ENCODE results near the gene ZG16B. TPM values are rescaled to one million over a fixed set of nuclear protein-coding genes. Genes with fewer than 3 reads are reported as not detected.

ZG16B gene
- total and polyA plus RNA-seq, 7 donors, result 0.62 TPM; not detected in 6

- Histone ChIP-seq H3K27me3 (ENCODE audit: insufficient read depth in 3 of 3, low read length in 2 of 3) (peaks cover 0 to 8% (median 3%) of the 10 kb centered on the region in 3 donors), H3K36me3 (ENCODE audit: insufficient read depth in 1 of 2, low read depth in 1 of 2) (no peaks in the 10 kb centered on the region), H3K9me3 (no peaks in the 10 kb centered on the region), H3K27ac (no peak overlapping the region), H3K4me3 (no peak overlapping the region), H3K4me1 (no peaks in the 10 kb centered on the region)
- TF ChIP-seq CTCF (IDR thresholded peaks at IDR 0.05), result no peak
- ATAC-seq (no peak), DNase-seq (no peak)
- 66 to 73% (median 68%) methylated on average over 4 of the region's 4 CpGs for WGBS, 3 donors
- intact Hi-C loops (cut with DNase I), result loop anchor here in 1 of 2 donors (10.0 kb wide), 2 partner anchors 141 to 191 kb away; partner anchors contain the start of gene PRSS27
Measured at GRCh38 chr16:2865651-2866050, 35.5 kb downstream of the ZG16B start.

- no peak for TF ChIP-seq CTCF (IDR thresholded peaks at IDR 0.05)
- H3K27ac ChIP-seq, result no peak overlapping the region
- DNase-seq (no peak), ATAC-seq (no peak)
- H3K9me3 ChIP-seq, result no peaks in the 10 kb centered on the region
- H3K4me3 ChIP-seq, result no peak overlapping the region
- H3K36me3 ChIP-seq (ENCODE audit: insufficient read depth in 1 of 2, low read depth in 1 of 2), result no peaks in the 10 kb centered on the region
- peaks cover 0 to under 1% (median 0%) of the 10 kb centered on the region in 3 donors for H3K27me3 ChIP-seq (ENCODE audit: insufficient read depth in 3 of 3, low read length in 2 of 3)
- H3K4me1 ChIP-seq, result no peaks in the 10 kb centered on the region
- 54 to 73% (median 62%) methylated on average over 4 of the region's 4 CpGs for WGBS, 3 donors
- intact Hi-C loops (cut with DNase I), result loop anchor here in 1 of 2 donors (10.0 kb wide), 2 partner anchors 142 to 192 kb away; partner anchors contain the start of gene PRSS27
Measured at GRCh38 chr16:2866431-2866830, 36.3 kb downstream of the ZG16B start.

GRCh38 chr16:2867661-2867986 is 37.5 kb downstream of the ZG16B start:
- DNase-seq (no peak), ATAC-seq (no peak)
- H3K27me3 ChIP-seq (ENCODE audit: insufficient read depth in 3 of 3, low read length in 2 of 3), result no peaks in the 10 kb centered on the region
- intact Hi-C loops (cut with DNase I), result loop anchor here in 1 of 2 donors (10.0 kb wide), 2 partner anchors 143 to 193 kb away; partner anchors contain the start of gene PRSS27
- H3K9me3 ChIP-seq, result no peaks in the 10 kb centered on the region
- H3K27ac ChIP-seq, result peak overlapping the region; percentile 95
- TF ChIP-seq CTCF (IDR thresholded peaks at IDR 0.05), result no peak
- no peaks in the 10 kb centered on the region for H3K36me3 ChIP-seq (ENCODE audit: insufficient read depth in 1 of 2, low read depth in 1 of 2)
- H3K4me1 ChIP-seq, result peaks cover under 1% of the 10 kb centered on the region
- H3K4me3 ChIP-seq, result peak overlapping the region; percentile 84
- 33 to 50% (median 39%) methylated on average over 8 of the region's 8 CpGs for WGBS, 3 donors

- Histone ChIP-seq H3K27ac (peak overlapping the region; percentile 95), H3K9me3 (no peaks in the 10 kb centered on the region), H3K4me3 (peak overlapping the region; percentile 84), H3K27me3 (ENCODE audit: insufficient read depth in 3 of 3, low read length in 2 of 3) (no peaks in the 10 kb centered on the region), H3K36me3 (ENCODE audit: insufficient read depth in 1 of 2, low read depth in 1 of 2) (no peaks in the 10 kb centered on the region), H3K4me1 (peaks cover 6% of the 10 kb centered on the region)
- 0% methylated on average over 45 of the region's 45 CpGs for WGBS, 3 donors
- intact Hi-C loops (cut with DNase I), result loop anchor here in 1 of 2 donors (10.0 kb wide), 2 partner anchors 143 to 193 kb away; partner anchors contain the start of gene PRSS27
- ATAC-seq (peak; percentile 97 to 98 (median 98)), DNase-seq (peak; percentile 96 to 97)
- TF ChIP-seq CTCF (IDR thresholded peaks at IDR 0.05), result peak; percentile 98
Measured at GRCh38 chr16:2867987-2868789, 38.1 kb downstream of the ZG16B start.
